Measurements from ENCODE around the gene CFAP97.
A peak's percentile ranks its signal among the peaks of the same experiment; 100 is the strongest.
"Not testable (repeated sequence)": the region's sequence is repeated elsewhere in the genome, so short reads cannot be mapped to it uniquely, and the experiment has no call there.

CFAP97 gene

DNA sequence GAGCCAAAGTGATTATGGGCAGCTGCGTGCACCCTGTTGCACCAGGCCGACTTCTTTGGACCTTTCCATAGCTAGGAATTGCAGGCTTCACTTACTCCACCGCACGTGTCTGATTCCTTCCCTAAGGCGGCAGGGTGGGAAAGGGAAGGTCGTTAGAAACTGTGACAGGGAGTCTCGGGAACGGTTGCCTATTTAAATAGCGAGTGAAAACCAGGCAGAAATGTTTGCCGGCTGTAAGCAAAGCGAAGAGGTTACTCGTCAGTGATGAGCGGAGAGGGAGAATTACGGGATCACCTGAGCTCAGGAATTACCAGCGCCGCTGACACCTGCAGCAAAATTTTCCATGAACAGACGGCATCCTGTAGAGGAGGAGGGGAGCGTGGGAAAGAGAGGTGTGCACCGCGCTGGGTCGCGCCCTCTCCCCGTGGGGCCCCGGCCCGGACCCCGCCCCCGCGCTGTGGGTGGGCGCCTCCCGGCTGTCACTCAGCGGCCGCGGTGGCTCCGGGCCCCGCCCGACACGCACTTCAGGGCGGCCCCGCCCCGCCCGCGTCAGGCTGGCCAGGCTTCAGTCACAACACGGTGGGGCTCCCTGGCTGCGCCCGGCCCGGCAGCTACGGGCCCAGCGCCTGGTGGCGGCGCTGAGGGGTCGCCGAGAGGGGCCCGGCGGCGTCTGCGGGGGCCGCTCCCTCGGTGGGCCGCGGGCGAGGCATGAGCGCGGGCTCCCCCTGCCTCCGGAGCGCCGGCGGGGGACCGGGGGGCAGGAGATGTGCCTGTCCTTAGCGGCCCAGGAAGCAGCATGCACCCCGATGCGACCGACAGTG is 5.4 kb upstream of the CFAP97 start, which contains the start of gene SNX25:
Gene SNX25, plus strand, starts transcription at position 568 of the 821 bp plus-strand sequence. Its CDS starts 229 bp downstream, at position 797.
- peak; percentile 86 for DNase-seq (ENCODE audit: low read depth)
- peak within 1 kb of the TSS; percentile 77 for H3K4me3 ChIP-seq (ENCODE audit: low read depth, low read length)
- no peak for TF ChIP-seq MYC (IDR thresholded peaks at IDR 0.05; ENCODE audit: low read depth, low read length)
- TF ChIP-seq, protein P1, sequence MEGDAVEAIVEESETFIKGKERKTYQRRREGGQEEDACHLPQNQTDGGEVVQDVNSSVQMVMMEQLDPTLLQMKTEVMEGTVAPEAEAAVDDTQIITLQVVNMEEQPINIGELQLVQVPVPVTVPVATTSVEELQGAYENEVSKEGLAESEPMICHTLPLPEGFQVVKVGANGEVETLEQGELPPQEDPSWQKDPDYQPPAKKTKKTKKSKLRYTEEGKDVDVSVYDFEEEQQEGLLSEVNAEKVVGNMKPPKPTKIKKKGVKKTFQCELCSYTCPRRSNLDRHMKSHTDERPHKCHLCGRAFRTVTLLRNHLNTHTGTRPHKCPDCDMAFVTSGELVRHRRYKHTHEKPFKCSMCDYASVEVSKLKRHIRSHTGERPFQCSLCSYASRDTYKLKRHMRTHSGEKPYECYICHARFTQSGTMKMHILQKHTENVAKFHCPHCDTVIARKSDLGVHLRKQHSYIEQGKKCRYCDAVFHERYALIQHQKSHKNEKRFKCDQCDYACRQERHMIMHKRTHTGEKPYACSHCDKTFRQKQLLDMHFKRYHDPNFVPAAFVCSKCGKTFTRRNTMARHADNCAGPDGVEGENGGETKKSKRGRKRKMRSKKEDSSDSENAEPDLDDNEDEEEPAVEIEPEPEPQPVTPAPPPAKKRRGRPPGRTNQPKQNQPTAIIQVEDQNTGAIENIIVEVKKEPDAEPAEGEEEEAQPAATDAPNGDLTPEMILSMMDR (IDR thresholded peaks at IDR 0.05; ENCODE audit: low read depth, low read length): no peak
- TF ChIP-seq POLR2A (IDR thresholded peaks at IDR 0.05; ENCODE audit: extremely low read depth, insufficient read length): peak; percentile 28
- no peak for TF ChIP-seq MAX (IDR thresholded peaks at IDR 0.05; ENCODE audit: low read depth, low read length)

- TF ChIP-seq, protein P1 (IDR thresholded peaks at IDR 0.05; ENCODE audit: low read depth, low read length): no peak
- TF ChIP-seq POLR2A (IDR thresholded peaks at IDR 0.05; ENCODE audit: extremely low read depth, insufficient read length): no peak
- no peak for TF ChIP-seq MAX (IDR thresholded peaks at IDR 0.05; ENCODE audit: low read depth, low read length)
- no peak for TF ChIP-seq MYC (IDR thresholded peaks at IDR 0.05; ENCODE audit: low read depth, low read length)
Observed at GRCh38 chr4:185207466-185207865, 3.7 kb upstream of the CFAP97 start.

GRCh38 chr4:185205697-185206342 is 2.0 kb upstream of the CFAP97 start:
- no peak overlapping the region for H3K4me3 ChIP-seq (ENCODE audit: low read depth, low read length)
- DNase-seq (ENCODE audit: low read depth): no peak
- TF ChIP-seq, protein P1 (IDR thresholded peaks at IDR 0.05; ENCODE audit: low read depth, low read length): no peak
- TF ChIP-seq MYC (IDR thresholded peaks at IDR 0.05; ENCODE audit: low read depth, low read length): no peak
- no peak for TF ChIP-seq POLR2A (IDR thresholded peaks at IDR 0.05; ENCODE audit: extremely low read depth, insufficient read length)
- TF ChIP-seq MAX (IDR thresholded peaks at IDR 0.05; ENCODE audit: low read depth, low read length): no peak

More at GRCh38 chr4:185207466-185207865, 3.7 kb upstream of the CFAP97 start:
- no peak overlapping the region for H3K4me3 ChIP-seq (ENCODE audit: low read depth, low read length)
- no peak for DNase-seq (ENCODE audit: low read depth)

DNA sequence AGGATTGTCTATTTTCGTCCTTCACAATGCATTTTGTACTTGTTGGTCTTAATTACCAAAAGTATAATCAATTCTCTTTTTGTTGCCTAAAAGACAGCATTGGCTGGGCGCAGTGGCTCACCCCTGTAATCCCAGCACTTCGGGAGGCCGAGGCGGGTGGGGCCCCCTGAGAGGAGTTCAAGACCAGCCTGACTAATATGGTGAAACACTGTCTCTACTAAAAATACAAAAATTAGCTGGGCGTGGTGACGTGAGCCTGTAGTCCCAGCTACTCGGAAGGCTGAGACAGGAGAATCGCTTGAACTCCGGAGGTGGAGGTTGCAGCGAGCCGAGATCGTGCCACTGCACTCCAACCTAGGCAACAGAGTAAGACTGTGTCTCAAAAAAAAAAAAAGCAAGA is 1.3 kb upstream of the CFAP97 start:
- DNase-seq (ENCODE audit: low read depth); H3K4me3 ChIP-seq (ENCODE audit: low read depth, low read length): not testable (repeated sequence)

- H3K4me3 ChIP-seq (ENCODE audit: low read depth, low read length): peak overlapping the region; percentile 72
- DNase-seq (ENCODE audit: low read depth): peak; percentile 31
- TF ChIP-seq MYC (IDR thresholded peaks at IDR 0.05; ENCODE audit: low read depth, low read length) (no peak), POLR2A (IDR thresholded peaks at IDR 0.05; ENCODE audit: extremely low read depth, insufficient read length) (no peak)
Observed at GRCh38 chr4:185204238-185204910, 574 bp upstream of the CFAP97 start.

- peak; percentile 12 for DNase-seq (ENCODE audit: low read depth)
Observed at GRCh38 chr4:185202984-185203485, 765 bp downstream of the CFAP97 start.

More at GRCh38 chr4:185202984-185203485, 765 bp downstream of the CFAP97 start:
- TF ChIP-seq MAX (IDR thresholded peaks at IDR 0.05; ENCODE audit: low read depth, low read length): no peak
- TF ChIP-seq POLR2A (IDR thresholded peaks at IDR 0.05; ENCODE audit: extremely low read depth, insufficient read length): no peak
- TF ChIP-seq, protein P1 (IDR thresholded peaks at IDR 0.05; ENCODE audit: low read depth, low read length): no peak
- TF ChIP-seq MYC (IDR thresholded peaks at IDR 0.05; ENCODE audit: low read depth, low read length): no peak
- peak overlapping the region; percentile 74 for H3K4me3 ChIP-seq (ENCODE audit: low read depth, low read length)

All from NB4 (cell line).